HEK293T (cell line): ENCODE results near the gene MYBPHL.

Source experiments
- ARNT ChIP-seq: fragments of 450-650 bp; IDR thresholded peaks from 2 replicates; pipeline ENCODE4 v1.6.1; 2017; ENCODE audit warnings: mild to moderate bottlenecking
- BHLHE40 ChIP-seq: fragments of 450-650 bp; IDR thresholded peaks from 2 replicates; pipeline ENCODE4 v1.6.1; 2016; ENCODE audit warnings: mild to moderate bottlenecking, moderate library complexity, borderline replicate concordance
- ELF4 ChIP-seq: fragments of 450-650 bp; IDR thresholded peaks from 2 replicates; pipeline ENCODE4 v1.6.1; 2017; ENCODE audit warnings: antibody characterized with exemption
- FOXA1 ChIP-seq: fragments of 450-650 bp; IDR thresholded peaks from 2 replicates; pipeline ENCODE4 v1.6.1; 2016; ENCODE audit warnings: mild to moderate bottlenecking
- FOXK2 ChIP-seq: fragments of 450-650 bp; IDR thresholded peaks from 2 replicates; pipeline ENCODE4 v1.6.1; 2016; ENCODE audit warnings: mild to moderate bottlenecking
- FOXM1 ChIP-seq: fragments of 450-650 bp; IDR thresholded peaks from 2 replicates; pipeline ENCODE4 v1.6.1; 2017; ENCODE audit warnings: mild to moderate bottlenecking, borderline replicate concordance
- SP1 ChIP-seq: fragments of 450-650 bp; IDR thresholded peaks from 2 replicates; pipeline ENCODE4 v1.6.1; 2017
- SUZ12 ChIP-seq: fragments of 450-650 bp; IDR thresholded peaks from 2 replicates; pipeline ENCODE4 v1.6.1; 2016; ENCODE audit warnings: mild to moderate bottlenecking
- TARDBP ChIP-seq: fragments of 450-650 bp; IDR thresholded peaks from 2 replicates; pipeline ENCODE4 v1.6.1; 2016
- TF ChIP-seq, protein P1 (sequence below): fragments of 450-650 bp; IDR thresholded peaks from 2 replicates; pipeline ENCODE4 v1.6.1; 2016

DNA sequence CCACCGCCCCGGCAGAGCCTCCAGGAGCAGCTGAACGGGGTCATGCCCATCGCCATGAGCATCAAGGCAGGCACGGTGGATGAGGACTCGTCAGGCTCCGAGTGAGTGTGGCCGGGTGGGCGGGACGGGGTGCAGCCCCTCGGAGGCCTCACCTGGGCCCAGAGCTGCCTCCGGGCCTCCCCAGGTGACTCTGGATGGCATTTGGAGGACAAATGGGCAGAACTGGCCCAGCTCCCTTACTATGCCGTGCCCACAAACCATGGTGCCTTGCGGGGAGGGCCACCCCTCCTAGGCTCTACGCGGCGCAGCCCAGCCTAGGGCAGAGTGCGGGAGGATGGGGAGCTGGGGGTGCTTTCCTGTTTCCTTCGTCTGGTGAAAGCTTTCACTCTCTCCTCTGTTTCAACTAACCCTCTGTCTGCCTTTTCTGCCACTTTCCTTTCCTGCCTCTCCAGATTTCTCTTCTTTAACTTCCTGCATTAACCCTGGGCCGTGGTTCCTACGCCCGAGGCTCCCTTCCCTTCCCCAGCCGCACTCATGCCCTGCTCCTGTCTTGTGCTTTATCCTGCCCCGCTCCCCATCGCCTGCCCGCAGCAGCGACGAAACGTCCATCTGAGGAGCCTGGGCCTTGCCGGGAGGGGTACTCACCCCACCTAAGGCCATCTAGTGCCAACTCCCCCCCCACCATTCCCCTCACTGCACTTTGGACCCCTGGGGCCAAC is 33.1 kb downstream of the MYBPHL start:
- TF ChIP-seq, protein P1, sequence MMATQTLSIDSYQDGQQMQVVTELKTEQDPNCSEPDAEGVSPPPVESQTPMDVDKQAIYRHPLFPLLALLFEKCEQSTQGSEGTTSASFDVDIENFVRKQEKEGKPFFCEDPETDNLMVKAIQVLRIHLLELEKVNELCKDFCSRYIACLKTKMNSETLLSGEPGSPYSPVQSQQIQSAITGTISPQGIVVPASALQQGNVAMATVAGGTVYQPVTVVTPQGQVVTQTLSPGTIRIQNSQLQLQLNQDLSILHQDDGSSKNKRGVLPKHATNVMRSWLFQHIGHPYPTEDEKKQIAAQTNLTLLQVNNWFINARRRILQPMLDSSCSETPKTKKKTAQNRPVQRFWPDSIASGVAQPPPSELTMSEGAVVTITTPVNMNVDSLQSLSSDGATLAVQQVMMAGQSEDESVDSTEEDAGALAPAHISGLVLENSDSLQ = no peak
- TF ChIP-seq BHLHE40 (no peak), SUZ12 (no peak), ELF4 (no peak), SP1 (no peak), ARNT (no peak), FOXM1 (no peak), TARDBP (no peak), FOXA1 (no peak), FOXK2 (no peak)
